Measurements from ENCODE around the gene SLC1A3. TPM values are rescaled to one million over a fixed set of nuclear protein-coding genes. Genes with fewer than 3 reads are reported as not detected.

Gene SLC1A3
- total RNA-seq, 1 donor from 2014 or later: not detected

DNA sequence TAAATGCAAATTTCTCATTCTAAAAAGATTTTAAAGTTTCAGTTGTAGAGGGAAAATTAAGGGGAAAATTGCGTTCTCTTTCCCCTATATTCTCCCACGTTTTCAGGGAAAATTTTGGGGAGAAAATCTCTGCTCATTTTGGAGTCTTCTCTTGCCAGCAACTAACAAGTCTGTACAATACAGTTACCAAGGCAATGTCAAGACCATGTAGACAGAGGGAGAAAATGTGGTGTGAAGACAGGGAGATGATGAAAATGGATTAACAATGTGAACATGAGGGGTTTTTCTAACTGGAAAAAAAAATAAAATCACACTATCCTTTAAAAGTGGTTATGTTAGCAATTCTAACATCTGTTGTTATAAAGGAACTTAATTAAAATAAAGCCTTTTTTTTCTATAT, 22.3 kb downstream of the SLC1A3 start:
- Mint-ChIP-seq H3K36me3 (ENCODE audit: low read depth) (no peaks in the 10 kb centered on the region), H3K4me1 (ENCODE audit: low read depth) (no peaks in the 10 kb centered on the region), H3K4me3 (no peak overlapping the region), H3K9me3 (no peaks in the 10 kb centered on the region), H3K27me3 (ENCODE audit: insufficient read depth) (peaks cover 7% of the 10 kb centered on the region), H3K27ac (no peak overlapping the region)
- DNase-seq (ENCODE audit: low spot score): no peak
- intact Hi-C loops (cut with micrococcal nuclease): no loop called here

GRCh38 chr5:36629729-36630128, 23.3 kb downstream of the SLC1A3 start:
- Mint-ChIP-seq H3K27me3 (ENCODE audit: insufficient read depth) (peaks cover 7% of the 10 kb centered on the region), H3K27ac (no peak overlapping the region), H3K4me3 (no peak overlapping the region), H3K9me3 (no peaks in the 10 kb centered on the region), H3K4me1 (ENCODE audit: low read depth) (no peaks in the 10 kb centered on the region), H3K36me3 (ENCODE audit: low read depth) (no peaks in the 10 kb centered on the region)
- intact Hi-C loops (cut with micrococcal nuclease): no loop called here
- no peak for DNase-seq (ENCODE audit: low spot score)

GRCh38 chr5:36630201-36631145, 24.1 kb downstream of the SLC1A3 start:
- no peaks in the 10 kb centered on the region for H3K9me3 Mint-ChIP-seq
- H3K27ac Mint-ChIP-seq: no peak overlapping the region
- H3K4me1 Mint-ChIP-seq (ENCODE audit: low read depth): no peaks in the 10 kb centered on the region
- no peaks in the 10 kb centered on the region for H3K36me3 Mint-ChIP-seq (ENCODE audit: low read depth)
- no peak overlapping the region for H3K4me3 Mint-ChIP-seq
- DNase-seq (ENCODE audit: low spot score): no peak
- intact Hi-C loops (cut with micrococcal nuclease): no loop called here
- H3K27me3 Mint-ChIP-seq (ENCODE audit: insufficient read depth): peaks cover 7% of the 10 kb centered on the region

DNA sequence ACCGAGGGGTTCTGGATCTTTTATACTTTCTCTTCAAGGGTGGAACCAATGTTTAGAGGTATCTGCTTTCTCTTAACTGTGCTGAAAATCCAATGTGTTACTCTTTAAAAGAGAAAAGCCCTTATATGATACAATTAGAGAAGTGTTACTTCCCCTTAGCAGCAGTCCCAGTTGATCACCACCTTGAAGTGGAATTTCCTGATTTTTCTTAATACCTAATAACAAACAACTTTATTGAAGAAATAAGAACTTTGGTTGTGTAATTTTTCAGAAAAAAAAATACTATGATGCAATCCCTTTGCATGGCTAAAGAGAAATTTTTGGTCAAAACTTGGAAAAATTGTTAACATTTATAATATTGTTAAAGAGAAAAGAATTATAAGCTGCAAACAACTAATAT, 24.7 kb downstream of the SLC1A3 start:
- peaks cover 7% of the 10 kb centered on the region for H3K27me3 Mint-ChIP-seq (ENCODE audit: insufficient read depth)
- H3K4me1 Mint-ChIP-seq (ENCODE audit: low read depth): no peaks in the 10 kb centered on the region
- H3K36me3 Mint-ChIP-seq (ENCODE audit: low read depth): no peaks in the 10 kb centered on the region
- intact Hi-C loops (cut with micrococcal nuclease): no loop called here
- no peak overlapping the region for H3K27ac Mint-ChIP-seq
- H3K4me3 Mint-ChIP-seq: no peak overlapping the region
- DNase-seq (ENCODE audit: low spot score): no peak
- H3K9me3 Mint-ChIP-seq: no peaks in the 10 kb centered on the region

- Mint-ChIP-seq H3K27me3 (ENCODE audit: insufficient read depth) (peaks cover 7% of the 10 kb centered on the region), H3K9me3 (no peaks in the 10 kb centered on the region), H3K4me1 (ENCODE audit: low read depth) (no peaks in the 10 kb centered on the region), H3K4me3 (no peak overlapping the region), H3K27ac (no peak overlapping the region), H3K36me3 (ENCODE audit: low read depth) (no peaks in the 10 kb centered on the region)
- intact Hi-C loops (cut with micrococcal nuclease): no loop called here
- no peak for DNase-seq (ENCODE audit: low spot score)
These were observed 25.4 kb downstream of the SLC1A3 start for GRCh38 chr5:36631620-36632362.

- Mint-ChIP-seq H3K36me3 (ENCODE audit: low read depth) (no peaks in the 10 kb centered on the region), H3K27ac (no peak overlapping the region), H3K27me3 (ENCODE audit: insufficient read depth) (peaks cover 7% of the 10 kb centered on the region), H3K9me3 (no peaks in the 10 kb centered on the region), H3K4me3 (no peak overlapping the region), H3K4me1 (ENCODE audit: low read depth) (no peaks in the 10 kb centered on the region)
- intact Hi-C loops (cut with micrococcal nuclease): no loop called here
- no peak for DNase-seq (ENCODE audit: low spot score)
These were observed 25.9 kb downstream of the SLC1A3 start for GRCh38 chr5:36632363-36632664.

DNA sequence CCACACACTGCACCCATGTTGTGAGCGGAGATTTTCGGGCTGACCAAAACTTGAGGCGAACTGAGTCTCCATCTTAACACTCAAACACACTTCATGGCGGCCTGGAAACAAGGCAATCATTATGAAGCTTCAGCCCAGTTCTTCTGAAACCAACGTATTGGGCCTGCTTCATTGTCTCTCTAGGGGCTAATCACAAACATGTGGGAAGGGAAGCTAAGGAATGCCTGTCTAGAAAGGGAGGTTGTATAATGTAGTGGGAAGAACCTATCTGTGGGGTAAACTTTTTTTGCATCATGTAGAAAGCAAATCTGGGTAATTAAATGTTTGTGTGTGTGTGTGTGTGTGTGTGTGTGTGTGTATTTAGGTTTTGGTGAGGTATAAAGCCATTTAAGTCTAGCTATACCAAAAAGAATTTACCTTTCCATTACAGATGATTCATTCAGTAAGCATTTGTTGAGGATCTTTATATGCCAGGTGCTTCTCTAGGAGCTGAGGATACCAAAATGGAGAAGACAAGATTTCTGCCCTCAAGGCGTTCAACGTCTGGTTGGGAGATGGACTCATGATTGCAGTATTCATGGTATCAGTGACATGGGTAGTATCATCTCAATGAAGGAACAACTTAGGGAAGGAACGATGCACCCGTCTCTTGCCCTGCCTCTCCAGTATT, 29.4 kb downstream of the SLC1A3 start:
- H3K27ac Mint-ChIP-seq: no peak overlapping the region
- H3K27me3 Mint-ChIP-seq (ENCODE audit: insufficient read depth): peaks cover 7% of the 10 kb centered on the region
- no peak overlapping the region for H3K4me3 Mint-ChIP-seq
- intact Hi-C loops (cut with micrococcal nuclease): no loop called here
- no peaks in the 10 kb centered on the region for H3K36me3 Mint-ChIP-seq (ENCODE audit: low read depth)
- no peaks in the 10 kb centered on the region for H3K9me3 Mint-ChIP-seq
- H3K4me1 Mint-ChIP-seq (ENCODE audit: low read depth): no peaks in the 10 kb centered on the region
- no peak for DNase-seq (ENCODE audit: low spot score)

- no peaks in the 10 kb centered on the region for H3K36me3 Mint-ChIP-seq (ENCODE audit: low read depth)
- DNase-seq (ENCODE audit: low spot score): no peak
- H3K4me1 Mint-ChIP-seq (ENCODE audit: low read depth): no peaks in the 10 kb centered on the region
- no peak overlapping the region for H3K27ac Mint-ChIP-seq
- H3K27me3 Mint-ChIP-seq (ENCODE audit: insufficient read depth): peaks cover 3% of the 10 kb centered on the region
- no peak overlapping the region for H3K4me3 Mint-ChIP-seq
- intact Hi-C loops (cut with micrococcal nuclease): no loop called here
- no peaks in the 10 kb centered on the region for H3K9me3 Mint-ChIP-seq
These were observed 30.7 kb downstream of the SLC1A3 start for GRCh38 chr5:36637101-36637500.

DNA sequence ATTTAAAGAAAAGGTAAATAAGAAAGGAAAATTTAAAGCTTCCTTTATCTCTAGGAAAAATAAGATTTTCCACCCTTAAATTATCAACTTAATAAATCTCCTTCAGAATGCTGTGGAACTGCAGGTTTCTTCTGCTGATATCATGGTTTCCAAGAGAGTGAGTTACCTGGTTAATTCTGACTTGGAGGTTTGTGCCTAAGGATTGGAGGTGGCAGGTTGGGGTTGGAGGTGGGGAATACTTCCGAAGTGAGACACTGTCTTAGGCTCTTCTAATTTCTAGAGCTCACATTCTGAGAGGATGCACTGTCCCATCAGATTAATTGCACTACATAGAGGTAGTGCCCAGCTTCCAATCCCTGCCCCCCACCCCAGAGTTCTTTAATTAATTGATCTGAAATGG, 31.1 kb downstream of the SLC1A3 start:
- Mint-ChIP-seq H3K27ac (no peak overlapping the region), H3K4me1 (ENCODE audit: low read depth) (no peaks in the 10 kb centered on the region), H3K36me3 (ENCODE audit: low read depth) (no peaks in the 10 kb centered on the region), H3K4me3 (no peak overlapping the region), H3K9me3 (no peaks in the 10 kb centered on the region), H3K27me3 (ENCODE audit: insufficient read depth) (peaks cover 3% of the 10 kb centered on the region)
- intact Hi-C loops (cut with micrococcal nuclease): no loop called here
- DNase-seq (ENCODE audit: low spot score): no peak

DNA sequence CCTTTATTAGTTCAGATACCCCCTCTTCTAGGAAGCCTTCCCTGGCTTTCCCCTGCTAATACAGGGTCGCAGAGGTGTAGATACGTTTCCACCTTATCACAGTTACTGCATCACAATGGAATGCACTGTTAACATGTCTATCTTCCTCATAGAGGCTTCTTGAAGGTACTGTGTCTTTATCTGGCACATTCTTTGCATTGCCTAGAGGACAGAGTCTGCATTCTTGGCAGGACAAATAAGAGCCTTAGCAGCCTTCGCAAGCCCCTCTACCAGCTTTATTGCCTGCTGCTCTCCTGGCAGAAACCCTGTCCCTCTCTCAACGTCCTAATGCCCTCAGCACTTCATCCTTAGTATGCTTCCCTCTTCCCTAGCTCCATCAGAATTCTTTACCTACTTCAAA, 31.6 kb downstream of the SLC1A3 start:
- no peaks in the 10 kb centered on the region for H3K4me1 Mint-ChIP-seq (ENCODE audit: low read depth)
- no peaks in the 10 kb centered on the region for H3K9me3 Mint-ChIP-seq
- no peak overlapping the region for H3K27ac Mint-ChIP-seq
- DNase-seq (ENCODE audit: low spot score): no peak
- no peaks in the 10 kb centered on the region for H3K36me3 Mint-ChIP-seq (ENCODE audit: low read depth)
- H3K4me3 Mint-ChIP-seq: no peak overlapping the region
- H3K27me3 Mint-ChIP-seq (ENCODE audit: insufficient read depth): peaks cover 3% of the 10 kb centered on the region
- intact Hi-C loops (cut with micrococcal nuclease): no loop called here

DNA sequence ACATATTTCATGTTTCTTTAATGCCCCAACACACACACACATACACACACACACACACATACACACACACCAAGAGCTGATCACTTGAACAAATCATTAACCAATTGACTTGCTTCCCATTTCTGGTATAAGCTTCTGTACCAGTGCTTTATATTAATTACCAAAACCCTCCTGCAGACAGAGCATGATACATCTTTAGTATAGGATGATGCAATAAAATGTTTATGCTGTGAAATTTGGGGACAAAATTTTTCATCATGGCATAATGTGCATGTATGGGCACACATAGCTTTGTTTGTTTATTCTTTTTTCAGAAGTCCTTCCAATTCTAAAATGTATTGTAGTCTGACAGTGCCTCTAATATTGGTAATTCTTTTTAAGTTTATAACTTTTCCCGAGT, 34.5 kb downstream of the SLC1A3 start:
- no peaks in the 10 kb centered on the region for H3K4me1 Mint-ChIP-seq (ENCODE audit: low read depth)
- peaks cover 3% of the 10 kb centered on the region for H3K27me3 Mint-ChIP-seq (ENCODE audit: insufficient read depth)
- H3K27ac Mint-ChIP-seq: no peak overlapping the region
- H3K9me3 Mint-ChIP-seq: no peaks in the 10 kb centered on the region
- no peak overlapping the region for H3K4me3 Mint-ChIP-seq
- no peak for DNase-seq (ENCODE audit: low spot score)
- intact Hi-C loops (cut with micrococcal nuclease): no loop called here
- H3K36me3 Mint-ChIP-seq (ENCODE audit: low read depth): no peaks in the 10 kb centered on the region

- Mint-ChIP-seq H3K27me3 (ENCODE audit: insufficient read depth) (peaks cover 3% of the 10 kb centered on the region), H3K4me3 (no peak overlapping the region), H3K9me3 (no peaks in the 10 kb centered on the region), H3K4me1 (ENCODE audit: low read depth) (no peaks in the 10 kb centered on the region), H3K27ac (no peak overlapping the region), H3K36me3 (ENCODE audit: low read depth) (no peaks in the 10 kb centered on the region)
- DNase-seq (ENCODE audit: low spot score): no peak
- intact Hi-C loops (cut with micrococcal nuclease): no loop called here
These were observed 35.0 kb downstream of the SLC1A3 start for GRCh38 chr5:36641431-36641830.

GRCh38 chr5:36642089-36642488, 35.7 kb downstream of the SLC1A3 start:
- no peaks in the 10 kb centered on the region for H3K9me3 Mint-ChIP-seq
- no peak for DNase-seq (ENCODE audit: low spot score)
- H3K4me3 Mint-ChIP-seq: no peak overlapping the region
- H3K36me3 Mint-ChIP-seq (ENCODE audit: low read depth): no peaks in the 10 kb centered on the region
- H3K4me1 Mint-ChIP-seq (ENCODE audit: low read depth): no peaks in the 10 kb centered on the region
- H3K27ac Mint-ChIP-seq: no peak overlapping the region
- peaks cover 3% of the 10 kb centered on the region for H3K27me3 Mint-ChIP-seq (ENCODE audit: insufficient read depth)
- intact Hi-C loops (cut with micrococcal nuclease): no loop called here

All from activated T-helper 1 cell treated with anti-CD3 and anti-CD28 coated beads, Interleukin-12 subunit alpha, Interleukin-12 subunit beta, Interleukin-2, Interleukin-4 antibody, amounts not matched to agents 30 ng/mL and 10 ng/mL and 1 ng/mL, durations not matched to agents 14 hours and 24 hours and 36 hours (primary cell).